ENCODE data around the gene SHISA8. TPM values are rescaled to one million over a fixed set of nuclear protein-coding genes. Genes with fewer than 3 reads are reported as not detected.

Gene SHISA8
- total RNA-seq, 1 donor from 2014 or later, result not detected

DNA sequence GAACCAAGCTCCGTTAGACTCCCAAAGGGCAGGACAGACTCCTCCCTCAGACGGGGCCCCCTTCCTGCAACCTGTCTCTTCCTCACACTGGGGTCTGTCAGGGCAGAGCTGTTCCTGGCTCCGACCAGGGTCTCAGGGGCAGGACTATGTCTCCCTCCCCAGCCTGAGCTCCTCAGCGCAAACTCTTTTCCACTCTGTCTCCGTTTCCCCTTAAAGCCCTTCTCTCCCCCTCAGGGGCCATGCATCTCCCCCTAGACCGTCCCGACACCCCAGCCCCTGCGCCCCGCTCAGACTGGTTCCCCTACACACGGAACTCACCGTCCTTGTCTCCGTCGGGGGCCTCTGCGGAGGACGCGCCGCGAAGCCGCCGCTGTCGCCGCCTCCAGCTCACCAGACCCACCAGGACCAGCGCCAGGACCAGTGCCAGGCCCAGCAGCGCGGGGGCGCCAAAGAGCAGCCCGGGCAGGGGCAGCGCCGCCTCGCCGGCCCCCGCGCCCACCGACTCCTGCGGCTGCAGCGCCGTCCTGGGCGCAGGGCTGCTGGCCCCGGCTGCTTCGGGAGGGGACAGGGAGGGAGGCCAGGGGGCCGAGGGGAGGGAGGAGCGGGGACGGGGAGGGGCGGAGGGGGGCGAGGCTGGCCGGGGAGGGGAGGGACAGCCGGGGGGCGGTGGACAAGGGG, 11.0 kb upstream of the SHISA8 start:
- Histone ChIP-seq H3K4me3 (peak overlapping the region; percentile 47 to 51), H3K4me1 (peaks cover 13% of the 10 kb centered on the region), H3K27ac (no peak overlapping the region), H3K27me3 (no peaks in the 10 kb centered on the region), H3K36me3 (no peaks in the 10 kb centered on the region), H3K9me3 (no peaks in the 10 kb centered on the region)
- intact Hi-C loops (cut with DNase I), result no loop called here
- TF ChIP-seq, protein P1, sequence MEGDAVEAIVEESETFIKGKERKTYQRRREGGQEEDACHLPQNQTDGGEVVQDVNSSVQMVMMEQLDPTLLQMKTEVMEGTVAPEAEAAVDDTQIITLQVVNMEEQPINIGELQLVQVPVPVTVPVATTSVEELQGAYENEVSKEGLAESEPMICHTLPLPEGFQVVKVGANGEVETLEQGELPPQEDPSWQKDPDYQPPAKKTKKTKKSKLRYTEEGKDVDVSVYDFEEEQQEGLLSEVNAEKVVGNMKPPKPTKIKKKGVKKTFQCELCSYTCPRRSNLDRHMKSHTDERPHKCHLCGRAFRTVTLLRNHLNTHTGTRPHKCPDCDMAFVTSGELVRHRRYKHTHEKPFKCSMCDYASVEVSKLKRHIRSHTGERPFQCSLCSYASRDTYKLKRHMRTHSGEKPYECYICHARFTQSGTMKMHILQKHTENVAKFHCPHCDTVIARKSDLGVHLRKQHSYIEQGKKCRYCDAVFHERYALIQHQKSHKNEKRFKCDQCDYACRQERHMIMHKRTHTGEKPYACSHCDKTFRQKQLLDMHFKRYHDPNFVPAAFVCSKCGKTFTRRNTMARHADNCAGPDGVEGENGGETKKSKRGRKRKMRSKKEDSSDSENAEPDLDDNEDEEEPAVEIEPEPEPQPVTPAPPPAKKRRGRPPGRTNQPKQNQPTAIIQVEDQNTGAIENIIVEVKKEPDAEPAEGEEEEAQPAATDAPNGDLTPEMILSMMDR (IDR thresholded peaks at IDR 0.05), result peak in 1 of 3 experiments; percentile 36
- TF ChIP-seq POLR2AphosphoS5 (IDR thresholded peaks at IDR 0.05; ENCODE audit: insufficient read depth in 1 of 2, low read depth in 1 of 2), result no peak
- no peak for DNase-seq (ENCODE audit: extremely low spot score in 2 of 2)

DNA sequence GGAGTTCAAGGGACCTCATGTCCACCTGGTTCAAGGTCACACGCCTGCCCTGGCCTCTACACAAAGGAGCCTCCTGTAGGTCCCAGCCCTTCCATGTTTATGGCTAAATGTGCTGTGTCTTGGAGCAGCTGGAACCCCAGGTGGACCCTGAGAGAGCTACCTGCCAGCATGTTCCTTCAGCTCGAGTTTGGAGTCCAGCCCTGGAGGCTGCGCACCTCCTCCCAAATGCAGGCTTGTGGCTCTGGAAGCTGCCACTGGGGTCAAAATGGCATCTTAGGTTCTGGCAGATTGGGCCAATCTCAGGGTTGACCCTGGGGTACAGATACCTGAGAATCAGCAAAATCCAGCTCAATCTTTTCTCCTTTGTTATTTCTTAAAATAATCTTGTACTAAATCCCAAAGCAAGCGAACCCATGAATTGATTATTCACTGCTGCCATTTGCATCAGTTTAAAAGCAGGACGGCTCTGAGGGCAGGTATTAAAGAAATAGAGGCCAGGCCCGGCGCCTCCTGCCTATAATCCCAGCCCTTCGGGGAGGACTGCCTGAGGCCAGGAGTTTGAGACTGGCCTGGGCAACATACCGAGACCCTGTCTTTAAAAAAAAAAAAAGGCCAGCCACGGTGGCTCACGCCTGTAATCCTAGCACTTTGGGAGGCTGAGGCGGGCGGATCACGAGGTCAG, 8.9 kb upstream of the SHISA8 start:
- intact Hi-C loops (cut with DNase I), result no loop called here
- Histone ChIP-seq H3K27me3 (no peaks in the 10 kb centered on the region), H3K4me1 (peaks cover 26% of the 10 kb centered on the region), H3K27ac (no peak overlapping the region), H3K9me3 (no peaks in the 10 kb centered on the region), H3K36me3 (no peaks in the 10 kb centered on the region), H3K4me3 (no peak overlapping the region)
- no peak for DNase-seq (ENCODE audit: extremely low spot score in 2 of 2)
- TF ChIP-seq, protein P1 (IDR thresholded peaks at IDR 0.05), result no peak
- no peak for TF ChIP-seq POLR2A (IDR thresholded peaks at IDR 0.05)
- no peak for TF ChIP-seq POLR2AphosphoS5 (IDR thresholded peaks at IDR 0.05; ENCODE audit: insufficient read depth in 1 of 2, low read depth in 1 of 2)

DNA sequence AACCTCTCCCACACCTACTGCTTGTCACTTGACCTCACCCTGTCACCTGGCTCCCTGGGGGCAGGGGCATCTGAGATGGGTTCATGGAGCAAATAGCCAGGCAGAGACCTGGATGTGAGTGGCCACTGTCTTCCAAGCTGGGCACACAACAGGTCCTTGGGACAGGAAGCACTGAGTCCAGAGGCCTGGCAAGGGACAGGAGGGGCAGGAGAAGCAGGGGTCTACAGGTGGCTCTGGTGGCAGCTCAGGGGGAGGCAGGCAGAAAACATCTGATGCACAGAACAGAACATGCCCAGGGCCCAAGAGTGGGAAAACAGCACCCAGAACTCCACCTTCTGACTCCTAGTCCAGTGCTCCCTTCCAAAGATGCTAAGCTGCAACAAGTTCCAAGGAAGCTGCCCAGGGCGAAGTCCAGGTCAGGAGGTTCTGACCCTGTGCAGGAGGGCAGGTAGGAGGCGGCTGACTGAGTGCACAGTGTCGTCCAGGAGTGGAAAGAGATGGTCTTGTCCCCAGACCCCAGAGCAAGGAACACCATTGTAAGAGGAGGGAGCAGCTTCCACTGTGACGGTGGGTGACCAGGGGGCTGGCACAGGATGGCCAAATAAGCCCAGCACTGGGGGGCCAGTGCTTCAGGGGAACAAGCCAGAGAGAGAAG, 8.2 kb upstream of the SHISA8 start:
- Histone ChIP-seq H3K4me1 (peaks cover 26% of the 10 kb centered on the region), H3K27ac (no peak overlapping the region), H3K27me3 (no peaks in the 10 kb centered on the region), H3K36me3 (no peaks in the 10 kb centered on the region), H3K4me3 (no peak overlapping the region), H3K9me3 (no peaks in the 10 kb centered on the region)
- intact Hi-C loops (cut with DNase I), result no loop called here
- no peak for DNase-seq (ENCODE audit: extremely low spot score in 2 of 2)
- TF ChIP-seq, protein P1 (IDR thresholded peaks at IDR 0.05), result no peak
- no peak for TF ChIP-seq POLR2A (IDR thresholded peaks at IDR 0.05)
- no peak for TF ChIP-seq POLR2AphosphoS5 (IDR thresholded peaks at IDR 0.05; ENCODE audit: insufficient read depth in 1 of 2, low read depth in 1 of 2)

DNA sequence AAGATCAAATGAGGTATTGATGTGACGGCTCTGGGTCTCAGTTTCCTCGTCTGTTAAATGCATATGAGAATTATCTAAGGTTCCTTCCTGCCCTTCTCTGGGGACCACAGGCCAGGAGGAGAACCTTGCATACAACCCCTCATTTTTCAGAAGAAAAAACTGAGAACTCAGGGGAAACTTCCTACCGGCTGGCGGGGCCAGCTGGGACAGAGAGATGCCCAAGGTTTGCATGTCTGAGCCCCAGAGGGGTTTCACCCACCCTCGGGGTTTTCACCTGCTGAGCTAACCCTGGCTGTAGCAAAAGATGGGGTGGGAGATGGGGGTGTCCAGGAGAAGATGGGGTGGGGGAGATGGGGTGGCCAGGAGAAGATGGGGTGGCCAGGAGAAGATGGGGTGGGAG, 7.5 kb upstream of the SHISA8 start:
- intact Hi-C loops (cut with DNase I), result no loop called here
- peaks cover 26% of the 10 kb centered on the region for H3K4me1 ChIP-seq
- no peaks in the 10 kb centered on the region for H3K36me3 ChIP-seq
- DNase-seq (ENCODE audit: extremely low spot score in 2 of 2), result no peak
- TF ChIP-seq POLR2AphosphoS5 (IDR thresholded peaks at IDR 0.05; ENCODE audit: insufficient read depth in 1 of 2, low read depth in 1 of 2) (no peak), POLR2A (IDR thresholded peaks at IDR 0.05) (no peak)
- TF ChIP-seq, protein P1 (IDR thresholded peaks at IDR 0.05), result no peak
- H3K4me3 ChIP-seq, result no peak overlapping the region
- H3K9me3 ChIP-seq, result no peaks in the 10 kb centered on the region
- H3K27ac ChIP-seq, result no peak overlapping the region
- H3K27me3 ChIP-seq, result peaks cover 4% of the 10 kb centered on the region

All from vagina (tissue), 2 donors.